Right cardiac atrium (tissue), 5 donors: ENCODE results near the gene MYL5. TPM values are rescaled to one million over a fixed set of nuclear protein-coding genes. Genes with fewer than 3 reads are reported as not detected.

Source experiments
- ATAC-seq, 2 donors: fragments of 200-7000 bp; cut with Tn5 transposase; one replicate each; pipeline versions ENCODE4 v1.8.0 to v1.9.1; 2020; ENCODE audit warnings: moderate library complexity in 2 of 2, mild to moderate bottlenecking in 1 of 2
- DNase-seq, 3 donors: peaks; one replicate each; pipeline ENCODE4 v3.0.0-alpha.2; 2020
- H3K27ac ChIP-seq: one replicate; pipeline ENCODE4 v1.5.1; 2013; ENCODE audit warnings: mild to moderate bottlenecking, low read length, control low read depth, moderate library complexity
- H3K27me3 ChIP-seq: one replicate; pipeline ENCODE4 v1.6.1; 2013; ENCODE audit not compliant: control insufficient read depth, insufficient read depth
- H3K4me1 ChIP-seq: one replicate; pipeline ENCODE4 v1.6.1; 2013; ENCODE audit warnings: low read length; ENCODE audit not compliant: control insufficient read depth, insufficient read depth
- H3K4me3 ChIP-seq: one replicate; pipeline ENCODE4 v1.5.1; 2013; ENCODE audit warnings: low read length, control low read depth
- H3K9me3 ChIP-seq: one replicate; pipeline ENCODE4 v1.6.1; 2013; ENCODE audit warnings: low read length; ENCODE audit not compliant: control insufficient read depth
- WGBS: extraction: QIAGEN DNeasy Blood & Tissue Kit; methylation state at CpG from one replicate; pipeline ENCODE4 v1.1.7; 2013; 5-methylcytosine and 5-hydroxymethylcytosine counted together
- intact Hi-C, 4 donors: fragments of 100-400 bp; cut with DNase I; formaldehyde crosslinking; loops; one replicate each; pipeline versions ENCODE4 v1.11.0 to v1.14.0; 2022 to 2023
- polyA plus RNA-seq: library from polyadenylated mRNA; stranded (reverse); fragments of 200-250 nt; gene quantifications from one replicate; pipeline ENCODE4 v1.2.3, GENCODE V29; 2013
- total RNA-seq, 4 donors: library from RNA; stranded (reverse); fragmentation: NEBNext Ultra II Directional; extraction: Animal tissue kit (Norgen Biotek cat#: 25700); gene quantifications; one replicate each; pipeline ENCODE4 v1.2.1, GENCODE V29; 2021
- donor health status: healthy with polysubstance abuse.
- donor health status: DM: no; HTN: yes; CAD: no.
- donor health status: DM: no; HTN: no; CAD: no.
- donor health status: DM: no; HTN: yes; CAD: no; lungs with severe emphysema.
- donor health status: DM: yes; HTN: yes; CAD: no.

MYL5 gene
- total and polyA plus RNA-seq, 5 donors: 3.8 to 6.0 (median 4.1) TPM

- Histone ChIP-seq H3K27me3 (no peaks in the 10 kb centered on the region), H3K9me3 (no peaks in the 10 kb centered on the region), H3K27ac (no peak overlapping the region), H3K4me1 (peaks cover 6% of the 10 kb centered on the region), H3K4me3 (no peak overlapping the region)
- intact Hi-C loops: no loop called here
- 79% methylated on average over 25 of the region's 25 CpGs for WGBS
- DNase-seq (peak in 2 of 3 donors; percentile 64 to 71), ATAC-seq (no peak)
These were observed 9.0 kb downstream of the MYL5 start for GRCh38 chr4:683247-683897.

- DNase-seq (peak; percentile 84 to 92 (median 88)), ATAC-seq (peak; percentile 6 to 13)
- 43% methylated on average over 19 of the region's 19 CpGs for WGBS
- H3K27ac ChIP-seq: no peak overlapping the region
- H3K4me1 ChIP-seq: peaks cover 9% of the 10 kb centered on the region
- intact Hi-C loops: no loop called here
- no peaks in the 10 kb centered on the region for H3K27me3 ChIP-seq
- H3K9me3 ChIP-seq: no peaks in the 10 kb centered on the region
- no peak overlapping the region for H3K4me3 ChIP-seq
These were observed 9.8 kb downstream of the MYL5 start for GRCh38 chr4:683982-684622.

- DNase-seq: peak in 2 of 3 donors; percentile 52 to 62
- H3K4me3 ChIP-seq: no peak overlapping the region
- no peaks in the 10 kb centered on the region for H3K9me3 ChIP-seq
- no peak overlapping the region for H3K27ac ChIP-seq
- ATAC-seq: no peak
- WGBS: 81% methylated on average over 21 of the region's 21 CpGs
- intact Hi-C loops: no loop called here
- H3K4me1 ChIP-seq: peaks cover 9% of the 10 kb centered on the region
- no peaks in the 10 kb centered on the region for H3K27me3 ChIP-seq
These were observed 10.4 kb downstream of the MYL5 start for GRCh38 chr4:684623-685327.

- no peak for ATAC-seq
- 94% methylated on average over 37 of the region's 37 CpGs for WGBS
- peaks cover 9% of the 10 kb centered on the region for H3K4me1 ChIP-seq
- no peaks in the 10 kb centered on the region for H3K9me3 ChIP-seq
- intact Hi-C loops: no loop called here
- no peaks in the 10 kb centered on the region for H3K27me3 ChIP-seq
- H3K27ac ChIP-seq: no peak overlapping the region
- H3K4me3 ChIP-seq: no peak overlapping the region
- peak in 2 of 3 donors; percentile 52 to 59 for DNase-seq
These were observed 11.5 kb downstream of the MYL5 start for GRCh38 chr4:685679-686412.

GRCh38 chr4:686413-687040 lies 12.2 kb downstream of the MYL5 start:
- DNase-seq (peak in 2 of 3 donors; percentile 65 to 73), ATAC-seq (no peak)
- intact Hi-C loops: no loop called here
- 93% methylated on average over 31 of the region's 31 CpGs for WGBS
- Histone ChIP-seq H3K4me3 (no peak overlapping the region), H3K27me3 (no peaks in the 10 kb centered on the region), H3K27ac (no peak overlapping the region), H3K9me3 (no peaks in the 10 kb centered on the region), H3K4me1 (peaks cover 9% of the 10 kb centered on the region)

GRCh38 chr4:687048-687970 lies 13.0 kb downstream of the MYL5 start:
- peaks cover 9% of the 10 kb centered on the region for H3K4me1 ChIP-seq
- WGBS: 45% methylated on average over 38 of the region's 38 CpGs
- no peaks in the 10 kb centered on the region for H3K27me3 ChIP-seq
- H3K9me3 ChIP-seq: no peaks in the 10 kb centered on the region
- no peak overlapping the region for H3K4me3 ChIP-seq
- DNase-seq (peak; percentile 94 to 96 (median 95)), ATAC-seq (peak; percentile 84 to 85)
- peak overlapping the region; percentile 42 for H3K27ac ChIP-seq
- intact Hi-C loops: no loop called here

GRCh38 chr4:687971-688853 lies 13.9 kb downstream of the MYL5 start:
- ATAC-seq: peak; percentile 2 to 3
- peak; percentile 50 to 68 (median 68) for DNase-seq
- H3K27me3 ChIP-seq: no peaks in the 10 kb centered on the region
- no peaks in the 10 kb centered on the region for H3K9me3 ChIP-seq
- peak overlapping the region; percentile 47 for H3K4me3 ChIP-seq
- H3K4me1 ChIP-seq: peaks cover 9% of the 10 kb centered on the region
- peak overlapping the region; percentile 54 for H3K27ac ChIP-seq
- WGBS: 75% methylated on average over 26 of the region's 26 CpGs
- intact Hi-C loops: no loop called here

- intact Hi-C loops: no loop called here
- Histone ChIP-seq H3K4me3 (peak within 1 kb of the TSS; percentile 47), H3K27me3 (no peaks in the 10 kb centered on the region), H3K27ac (peak within 1 kb of the TSS; percentile 54), H3K4me1 (peaks cover 9% of the 10 kb centered on the region), H3K9me3 (no peaks in the 10 kb centered on the region)
- 6% methylated on average over 59 of the region's 59 CpGs for WGBS
- DNase-seq (peak in 2 of 3 donors; percentile 80 to 81), ATAC-seq (peak; percentile 13 to 35)
These were observed 14.7 kb downstream of the MYL5 start, which contains the start of gene SLC49A3 for GRCh38 chr4:688854-689681. Gene SLC49A3 (minus strand): TSS chr4:689151. CDS start chr4:689127, 24 bp downstream.
